Mucosa of descending colon (tissue), 3 donors: ENCODE data around the gene GAL. TPM values are rescaled to one million over a fixed set of nuclear protein-coding genes. Genes with fewer than 3 reads are reported as not detected.

Experiments used
- ATAC-seq: fragments of 200-7000 bp; cut with Tn5 transposase; one replicate; pipeline ENCODE4 v1.9.1; 2020; ENCODE audit warnings: mild to moderate bottlenecking, moderate library complexity
- DNase-seq, 3 donors: peaks; one replicate each; pipeline ENCODE4 v3.0.0-alpha.2; 2020
- H3K36me3 ChIP-seq: fragments of 200-600 bp; one replicate; pipeline ENCODE4 v1.8.0; 2021; ENCODE audit warnings: low read depth, mild to moderate bottlenecking
- H3K4me1 ChIP-seq: fragments of 200-600 bp; one replicate; pipeline ENCODE4 v1.8.0; 2021; ENCODE audit warnings: low read depth, mild to moderate bottlenecking
- H3K4me3 ChIP-seq: fragments of 200-600 bp; one replicate; pipeline ENCODE4 v1.8.0; 2021; ENCODE audit warnings: mild to moderate bottlenecking
- H3K9me3 ChIP-seq: fragments of 200-600 bp; one replicate; pipeline ENCODE4 v1.8.0; 2021; ENCODE audit warnings: mild to moderate bottlenecking
- CTCF ChIP-seq: fragments of 200-600 bp; IDR thresholded peaks from one replicate; pipeline ENCODE4 v1.8.0; 2022; ENCODE audit warnings: antibody characterized with exemption, mild to moderate bottlenecking
- intact Hi-C, 2 donors: fragments of 100-400 bp; cut with DNase I in 1 of 2; cut with micrococcal nuclease in 1 of 2; formaldehyde crosslinking; loops; one replicate each; pipeline versions ENCODE4 v1.11.0 to v1.11.1; 2022; cut with DNase I, micrococcal nuclease
- total RNA-seq, 3 donors: library from RNA; stranded (reverse); fragmentation: NEBNext Ultra II Directional in 2 of 3; extraction: Animal tissue kit (Norgen Biotek cat#: 25700) in 2 of 3; gene quantifications; one replicate each; pipeline versions ENCODE4 v1.2.1 to v1.2.4, GENCODE V29; 2021 to 2023
- donor health status: DM: no; HTN: no; CAD: no; lungs with moderate emphysema.
- donor health status: DM: no; HTN: no; CAD: no.
- donor health status: DM: no; HTN: yes; CAD: no.

GAL gene
- total RNA-seq, 3 donors from 2014 or later = 1.5 to 8.4 (median 2.4) TPM

- intact Hi-C loops = no loop called here
- Histone ChIP-seq H3K4me1 (no peaks in the 10 kb centered on the region), H3K4me3 (no peak overlapping the region), H3K9me3 (no peaks in the 10 kb centered on the region), H3K36me3 (no peaks in the 10 kb centered on the region)
- ATAC-seq = no peak
- no peak for TF ChIP-seq CTCF
- DNase-seq = peak in 1 of 3 donors; percentile 3
Observed at GRCh38 chr11:68678031-68678441, 6.3 kb upstream of the GAL start.

- no peak overlapping the region for H3K4me3 ChIP-seq
- intact Hi-C loops = no loop called here
- DNase-seq = no peak
- no peaks in the 10 kb centered on the region for H3K9me3 ChIP-seq
- ATAC-seq = no peak
- H3K4me1 ChIP-seq = peaks cover 11% of the 10 kb centered on the region
- H3K36me3 ChIP-seq = no peaks in the 10 kb centered on the region
- no peak for TF ChIP-seq CTCF
Observed at GRCh38 chr11:68680541-68681231, 3.7 kb upstream of the GAL start.

GRCh38 chr11:68682531-68682961 is 1.8 kb upstream of the GAL start:
- Histone ChIP-seq H3K9me3 (no peaks in the 10 kb centered on the region), H3K36me3 (no peaks in the 10 kb centered on the region), H3K4me1 (peaks cover 11% of the 10 kb centered on the region), H3K4me3 (no peak overlapping the region)
- no peak for TF ChIP-seq CTCF
- ATAC-seq (no peak), DNase-seq (no peak)
- intact Hi-C loops = no loop called here

- TF ChIP-seq CTCF = no peak
- H3K4me1 ChIP-seq = peaks cover 11% of the 10 kb centered on the region
- ATAC-seq (no peak), DNase-seq (no peak)
- intact Hi-C loops = no loop called here
- H3K36me3 ChIP-seq = no peaks in the 10 kb centered on the region
- no peak overlapping the region for H3K4me3 ChIP-seq
- H3K9me3 ChIP-seq = no peaks in the 10 kb centered on the region
Observed at GRCh38 chr11:68683121-68683520, 1.2 kb upstream of the GAL start.

GRCh38 chr11:68683536-68684384 is 584 bp upstream of the GAL start:
- Histone ChIP-seq H3K4me3 (no peak overlapping the region), H3K4me1 (peaks cover 11% of the 10 kb centered on the region), H3K9me3 (no peaks in the 10 kb centered on the region), H3K36me3 (no peaks in the 10 kb centered on the region)
- intact Hi-C loops = no loop called here
- DNase-seq = no peak
- no peak for TF ChIP-seq CTCF
- no peak for ATAC-seq
